HG03571 (cell line): ENCODE measurements around the gene LINGO1.

Experiments used
- ATAC-seq: cut with Tn5 transposase; IDR thresholded peaks from one replicate; pipeline ENCODE4 v1.9.1; 2021; ENCODE audit not compliant: unreplicated experiment

Gene LINGO1

GRCh38 chr15:77633134-77633912 is 611 bp upstream of the LINGO1 start:
- ATAC-seq, result peak; percentile 79

- no peak for ATAC-seq
Observed at GRCh38 chr15:77631745-77632533, 773 bp downstream of the LINGO1 start.

GRCh38 chr15:77630956-77631744 is 1.6 kb downstream of the LINGO1 start:
- no peak for ATAC-seq

- ATAC-seq, result no peak
Observed at GRCh38 chr15:77630056-77630455, 2.7 kb downstream of the LINGO1 start.

GRCh38 chr15:77629070-77630030 is 3.4 kb downstream of the LINGO1 start:
- no peak for ATAC-seq

- no peak for ATAC-seq
Observed at GRCh38 chr15:77628010-77628409, 4.7 kb downstream of the LINGO1 start.

GRCh38 chr15:77627581-77627980 is 5.1 kb downstream of the LINGO1 start:
- no peak for ATAC-seq

GRCh38 chr15:77627067-77627466 is 5.6 kb downstream of the LINGO1 start:
- no peak for ATAC-seq

GRCh38 chr15:77626002-77626401 is 6.7 kb downstream of the LINGO1 start:
- ATAC-seq, result no peak

GRCh38 chr15:77625376-77625775 is 7.3 kb downstream of the LINGO1 start:
- no peak for ATAC-seq

- ATAC-seq, result no peak
Observed at GRCh38 chr15:77624868-77625267, 7.8 kb downstream of the LINGO1 start.

GRCh38 chr15:77623755-77624524 is 8.8 kb downstream of the LINGO1 start:
- ATAC-seq, result no peak

- ATAC-seq, result no peak
Observed at GRCh38 chr15:77622934-77623754, 9.6 kb downstream of the LINGO1 start.

- no peak for ATAC-seq
Observed at GRCh38 chr15:77622209-77622933, 10.3 kb downstream of the LINGO1 start.

GRCh38 chr15:77621847-77622208 is 10.9 kb downstream of the LINGO1 start:
- no peak for ATAC-seq

- no peak for ATAC-seq
Observed at GRCh38 chr15:77620960-77621647, 11.6 kb downstream of the LINGO1 start.

GRCh38 chr15:77620297-77620696 is 12.4 kb downstream of the LINGO1 start:
- no peak for ATAC-seq

GRCh38 chr15:77619883-77620282 is 12.8 kb downstream of the LINGO1 start:
- ATAC-seq, result no peak
